GM18951 (cell line): ENCODE data around the gene STAT5B.

ENCODE experiments used
- POLR2A ChIP-seq: IDR thresholded peaks from 4 replicates; pipeline ENCODE4 v1.6.1; 2011; ENCODE audit warnings: mild to moderate bottlenecking; ENCODE audit not compliant: insufficient read length, insufficient read depth; ENCODE audit errors: extremely low read depth
- in situ Hi-C: fragments of 300-500 bp; cut with MboI; formaldehyde crosslinking; loops from one replicate; pipeline ENCODE4 v1.12.0; 2022; ENCODE audit warnings: low sequenced_read_pairs, mixed read lengths, inconsistent platforms; ENCODE audit not compliant: unreplicated experiment

The STAT5B gene

GRCh38 chr17:42200706-42201457, 75.3 kb downstream of the STAT5B start:
- no peak for TF ChIP-seq POLR2A
- in situ Hi-C loops: no loop called here

GRCh38 chr17:42199416-42200011, 76.7 kb downstream of the STAT5B start:
- no peak for TF ChIP-seq POLR2A
- in situ Hi-C loops: no loop called here

GRCh38 chr17:42198897-42199296, 77.3 kb downstream of the STAT5B start:
- no peak for TF ChIP-seq POLR2A
- in situ Hi-C loops: no loop called here

DNA sequence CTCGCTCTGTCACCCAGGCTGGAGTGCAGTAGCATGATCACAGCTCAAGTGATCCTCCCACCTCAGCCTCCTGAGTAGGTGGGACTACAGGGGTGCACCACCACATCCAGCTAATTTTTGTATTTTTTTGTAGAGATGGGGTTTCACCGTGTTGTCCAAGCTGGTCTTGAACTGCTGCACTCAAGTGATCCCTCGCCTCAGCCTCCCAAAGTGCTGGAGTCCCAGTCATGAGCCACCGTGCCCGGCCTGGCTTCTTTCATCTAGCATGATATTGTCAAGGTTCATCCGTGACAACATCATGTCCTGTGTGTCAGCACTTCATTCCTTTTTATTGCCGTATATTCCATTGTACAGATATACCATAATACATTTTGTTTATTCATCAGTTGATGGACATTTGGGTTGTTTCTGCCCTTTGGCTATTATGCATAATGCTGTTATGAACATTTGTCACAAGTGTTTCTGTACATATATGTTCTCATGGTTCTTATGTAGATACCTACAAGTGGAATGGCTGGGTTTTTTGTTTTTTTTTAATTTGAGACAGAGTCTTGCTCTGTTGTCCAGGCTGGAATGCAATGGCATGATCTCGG, 78.5 kb downstream of the STAT5B start:
- in situ Hi-C loops: no loop called here
- no peak for TF ChIP-seq POLR2A

DNA sequence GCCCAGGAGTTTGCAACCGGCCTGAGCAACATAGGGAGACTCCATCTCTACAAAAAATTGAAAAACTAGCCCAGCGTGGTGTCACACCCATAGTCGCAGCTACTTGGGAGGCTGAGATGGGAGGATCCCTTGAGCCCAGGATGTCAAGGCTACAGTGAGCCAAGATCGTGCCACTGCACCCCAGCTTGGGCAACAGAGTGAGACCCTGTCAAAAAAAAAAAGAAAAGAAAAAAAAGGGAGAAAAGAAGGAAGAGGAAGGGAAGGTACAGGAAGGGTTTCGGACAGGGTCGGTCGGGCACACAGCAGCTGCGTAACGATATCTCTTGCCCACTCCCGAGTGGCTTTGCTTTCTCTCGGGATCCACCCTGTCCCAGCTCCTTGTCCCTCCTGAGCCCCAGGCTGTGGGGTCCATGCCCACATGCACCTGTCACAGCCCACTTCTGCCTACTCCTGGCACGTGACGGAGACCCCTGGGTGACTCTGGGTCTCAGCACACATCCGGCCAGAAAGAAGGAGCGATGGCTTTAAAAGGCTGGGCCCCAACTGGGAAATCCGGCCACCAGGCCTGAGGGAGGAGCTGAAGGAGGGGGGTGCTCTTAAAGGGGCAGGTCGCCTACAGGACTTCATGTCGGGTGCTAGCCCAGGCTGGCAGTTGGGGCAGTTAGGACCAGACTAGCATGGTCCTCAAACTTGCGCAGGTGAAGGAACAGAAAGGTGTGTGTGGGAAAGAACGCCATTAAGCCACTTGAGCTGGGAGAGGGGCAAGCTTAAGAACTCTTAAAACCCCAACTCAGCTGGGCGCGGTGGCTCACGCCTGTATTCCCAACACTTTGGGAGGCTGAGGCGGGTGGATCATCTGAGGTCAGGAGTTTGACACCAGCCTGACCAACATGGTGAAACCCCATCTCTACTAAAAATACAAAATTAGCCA, 82.0 kb downstream of the STAT5B start, which contains the start of gene GHDC:
GHDC (minus strand) TSS at position 526 of the 931 bp plus-strand sequence. CDS start 913 bp downstream, outside the sequence.
- in situ Hi-C loops: no loop called here
- TF ChIP-seq POLR2A: peak; percentile 79

DNA sequence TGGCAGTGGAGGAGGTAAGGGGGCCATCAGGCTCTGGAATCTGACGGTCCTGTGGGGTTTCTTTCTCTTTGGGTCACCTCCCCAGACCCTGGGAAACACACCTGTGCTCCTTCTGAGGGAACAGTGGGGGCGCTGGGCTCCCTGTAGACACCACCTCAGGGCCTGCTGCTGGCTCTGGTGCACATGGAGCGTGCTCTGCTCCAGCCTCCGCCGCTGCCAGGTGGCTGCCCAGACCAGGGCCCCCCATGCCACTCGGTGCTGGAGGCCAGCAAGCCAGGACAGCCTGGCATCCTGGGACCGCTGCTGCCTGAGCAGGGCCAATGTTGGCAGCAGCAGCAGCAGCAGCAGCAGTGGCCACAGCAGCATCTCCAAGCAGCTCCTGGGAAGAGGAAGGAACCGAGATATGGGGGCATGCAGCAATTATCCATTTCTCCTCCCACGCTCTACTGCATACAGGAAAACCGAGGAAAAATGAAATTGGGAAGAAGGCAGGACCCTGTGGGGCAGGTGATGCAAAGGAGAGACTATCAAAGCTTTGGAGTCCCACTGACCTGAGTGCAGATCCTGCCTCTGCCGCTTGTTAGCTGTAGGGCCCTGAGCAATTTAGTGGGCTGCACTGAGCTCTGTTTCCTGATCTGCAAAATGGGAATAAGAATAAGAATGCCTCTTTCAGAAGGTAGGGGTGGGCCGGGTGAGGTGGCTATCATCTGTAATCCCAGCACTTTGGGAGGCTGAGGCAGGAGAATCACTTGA, 82.8 kb downstream of the STAT5B start:
- no peak for TF ChIP-seq POLR2A
- in situ Hi-C loops: no loop called here

- in situ Hi-C loops: no loop called here
- no peak for TF ChIP-seq POLR2A
Measured at GRCh38 chr17:42192189-42193126, 83.7 kb downstream of the STAT5B start.

DNA sequence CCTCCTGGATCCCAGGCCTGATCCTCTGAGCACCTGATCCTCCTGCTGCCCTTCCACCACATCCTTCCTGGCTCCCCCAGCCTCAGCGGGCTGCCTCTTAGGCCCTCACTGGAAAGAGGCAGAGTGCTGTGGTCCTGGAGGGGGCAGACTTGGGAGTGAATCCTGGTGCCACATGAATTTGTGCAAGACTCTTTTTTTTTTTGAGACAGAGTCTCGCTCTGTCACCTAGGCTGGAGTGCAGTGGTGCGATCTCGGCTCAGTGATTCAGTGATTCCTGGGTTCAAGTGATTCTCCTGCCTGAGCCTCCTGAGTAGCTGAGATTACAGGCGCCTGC, 84.9 kb downstream of the STAT5B start:
- TF ChIP-seq POLR2A: no peak
- in situ Hi-C loops: no loop called here

GRCh38 chr17:42190491-42191274, 85.5 kb downstream of the STAT5B start:
- in situ Hi-C loops: no loop called here
- no peak for TF ChIP-seq POLR2A

GRCh38 chr17:42189651-42189965, 86.6 kb downstream of the STAT5B start:
- no peak for TF ChIP-seq POLR2A
- in situ Hi-C loops: no loop called here
